ENCODE results near the gene ABTB2.

DNA sequence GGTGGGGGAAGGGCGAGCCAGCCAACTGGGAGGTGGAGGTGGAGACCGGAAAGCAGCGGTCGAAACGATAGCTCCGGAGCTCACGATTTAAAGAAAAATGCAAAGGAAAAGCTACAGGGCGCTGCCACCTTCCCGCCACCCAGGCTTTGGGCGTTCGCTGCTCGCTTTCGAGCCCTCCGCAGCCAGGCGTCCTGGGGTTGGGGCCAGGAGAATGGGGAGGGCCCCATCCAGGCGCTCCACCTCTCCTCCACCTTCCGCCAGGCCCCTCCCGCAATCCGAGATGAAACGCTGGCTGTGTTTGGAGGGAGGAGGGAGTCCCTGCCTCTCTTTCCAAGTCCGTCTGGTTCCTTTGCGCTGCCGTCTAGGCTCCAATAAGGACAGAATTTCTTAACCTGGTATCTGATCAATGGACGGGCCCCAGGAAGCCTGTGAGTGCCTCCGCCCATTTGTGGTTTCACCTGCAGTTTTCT is 483 bp upstream of the ABTB2 start:
- TF ChIP-seq TAF1 (IDR thresholded peaks at IDR 0.05; ENCODE audit: borderline replicate concordance, low read depth, low read length) (no peak), ELF1 (IDR thresholded peaks at IDR 0.05) (no peak), CHD2 (IDR thresholded peaks at IDR 0.05; ENCODE audit: low read length, partially characterized antibody) (no peak), CTCF (IDR thresholded peaks at IDR 0.05) (no peak), RCOR1 (IDR thresholded peaks at IDR 0.05; ENCODE audit: low read length) (no peak), SIN3A (IDR thresholded peaks at IDR 0.05; ENCODE audit: borderline replicate concordance, low read depth, low read length) (no peak), SMC3 (IDR thresholded peaks at IDR 0.05; ENCODE audit: low read depth, low read length) (peak; percentile 22; the same call in 1 of the 2 replicates), EP300 (IDR thresholded peaks at IDR 0.05; ENCODE audit: borderline replicate concordance in 1 of 2, low read depth in 1 of 2, low read length in 1 of 2) (no peak), MXI1 (IDR thresholded peaks at IDR 0.05; ENCODE audit: low read depth, low read length) (no peak), POLR2AphosphoS5 (IDR thresholded peaks at IDR 0.05; ENCODE audit: low read depth, low read length) (no peak), EZH2phosphoT487 (IDR thresholded peaks at IDR 0.05; ENCODE audit: borderline replicate concordance, low read depth) (no peak), TCF12 (IDR thresholded peaks at IDR 0.05) (no peak), YY1 (IDR thresholded peaks at IDR 0.05; ENCODE audit: low read depth) (no peak)
- TF ChIP-seq, protein P1, sequence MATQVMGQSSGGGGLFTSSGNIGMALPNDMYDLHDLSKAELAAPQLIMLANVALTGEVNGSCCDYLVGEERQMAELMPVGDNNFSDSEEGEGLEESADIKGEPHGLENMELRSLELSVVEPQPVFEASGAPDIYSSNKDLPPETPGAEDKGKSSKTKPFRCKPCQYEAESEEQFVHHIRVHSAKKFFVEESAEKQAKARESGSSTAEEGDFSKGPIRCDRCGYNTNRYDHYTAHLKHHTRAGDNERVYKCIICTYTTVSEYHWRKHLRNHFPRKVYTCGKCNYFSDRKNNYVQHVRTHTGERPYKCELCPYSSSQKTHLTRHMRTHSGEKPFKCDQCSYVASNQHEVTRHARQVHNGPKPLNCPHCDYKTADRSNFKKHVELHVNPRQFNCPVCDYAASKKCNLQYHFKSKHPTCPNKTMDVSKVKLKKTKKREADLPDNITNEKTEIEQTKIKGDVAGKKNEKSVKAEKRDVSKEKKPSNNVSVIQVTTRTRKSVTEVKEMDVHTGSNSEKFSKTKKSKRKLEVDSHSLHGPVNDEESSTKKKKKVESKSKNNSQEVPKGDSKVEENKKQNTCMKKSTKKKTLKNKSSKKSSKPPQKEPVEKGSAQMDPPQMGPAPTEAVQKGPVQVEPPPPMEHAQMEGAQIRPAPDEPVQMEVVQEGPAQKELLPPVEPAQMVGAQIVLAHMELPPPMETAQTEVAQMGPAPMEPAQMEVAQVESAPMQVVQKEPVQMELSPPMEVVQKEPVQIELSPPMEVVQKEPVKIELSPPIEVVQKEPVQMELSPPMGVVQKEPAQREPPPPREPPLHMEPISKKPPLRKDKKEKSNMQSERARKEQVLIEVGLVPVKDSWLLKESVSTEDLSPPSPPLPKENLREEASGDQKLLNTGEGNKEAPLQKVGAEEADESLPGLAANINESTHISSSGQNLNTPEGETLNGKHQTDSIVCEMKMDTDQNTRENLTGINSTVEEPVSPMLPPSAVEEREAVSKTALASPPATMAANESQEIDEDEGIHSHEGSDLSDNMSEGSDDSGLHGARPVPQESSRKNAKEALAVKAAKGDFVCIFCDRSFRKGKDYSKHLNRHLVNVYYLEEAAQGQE (IDR thresholded peaks at IDR 0.05; ENCODE audit: low read depth, low read length), result no peak

Data from SK-N-SH (cell line).